HG02884 (cell line): ENCODE measurements around the gene NCAPH2.
A peak's percentile ranks its signal among the peaks of the same experiment; 100 is the strongest.

Source experiments
- ATAC-seq: cut with Tn5 transposase; IDR thresholded peaks from one replicate; pipeline ENCODE4 v1.9.1; 2021; ENCODE audit warnings: mild to moderate bottlenecking, moderate library complexity; ENCODE audit not compliant: unreplicated experiment

Gene NCAPH2

GRCh38 chr22:50507991-50508884 is at the start of gene NCAPH2:
NCAPH2 (plus strand) TSS chr22:50508224; CDS start chr22:50508338, 114 bp downstream.
- peak; percentile 70 for ATAC-seq

GRCh38 chr22:50459016-50459415 is 49.0 kb upstream of the NCAPH2 start:
- no peak for ATAC-seq

GRCh38 chr22:50459496-50460140 is 48.4 kb upstream of the NCAPH2 start:
- no peak for ATAC-seq

- no peak for ATAC-seq
Observed at GRCh38 chr22:50460938-50461337, 47.1 kb upstream of the NCAPH2 start.

GRCh38 chr22:50461536-50461935 is 46.5 kb upstream of the NCAPH2 start:
- no peak for ATAC-seq

- ATAC-seq = no peak
Observed at GRCh38 chr22:50461979-50462540, 46.0 kb upstream of the NCAPH2 start.

- ATAC-seq = no peak
Observed at GRCh38 chr22:50463188-50463900, 44.7 kb upstream of the NCAPH2 start.

- no peak for ATAC-seq
Observed at GRCh38 chr22:50464451-50464850, 43.6 kb upstream of the NCAPH2 start.

GRCh38 chr22:50465066-50465930 is 42.7 kb upstream of the NCAPH2 start:
- no peak for ATAC-seq

GRCh38 chr22:50467341-50467740 is 40.7 kb upstream of the NCAPH2 start:
- ATAC-seq = no peak

- ATAC-seq = no peak
Observed at GRCh38 chr22:50467773-50468440, 40.1 kb upstream of the NCAPH2 start.

- no peak for ATAC-seq
Observed at GRCh38 chr22:50468626-50469025, 39.4 kb upstream of the NCAPH2 start.

GRCh38 chr22:50469377-50470305 is 38.4 kb upstream of the NCAPH2 start:
- ATAC-seq = no peak

GRCh38 chr22:50470491-50470890 is 37.5 kb upstream of the NCAPH2 start:
- ATAC-seq = no peak

- no peak for ATAC-seq
Observed at GRCh38 chr22:50471197-50471847, 36.7 kb upstream of the NCAPH2 start.

- ATAC-seq = no peak
Observed at GRCh38 chr22:50471962-50472361, 36.1 kb upstream of the NCAPH2 start.

GRCh38 chr22:50473088-50473487 is 34.9 kb upstream of the NCAPH2 start:
- ATAC-seq = no peak
